Ascending aorta (tissue), 2 donors: ENCODE measurements around the gene UNC5B. TPM values are rescaled to one million over a fixed set of nuclear protein-coding genes. Genes with fewer than 3 reads are reported as not detected.

Experiments
- DNase-seq, 2 donors: peaks; one replicate each; pipeline ENCODE4 v3.0.0-alpha.2; 2019; ENCODE audit warnings: low spot score in 2 of 2
- H3K27ac ChIP-seq, 2 donors: fragments of 200-600 bp; sonication (generic); one replicate each; pipeline ENCODE4 v1.5.1; 2016 to 2017; ENCODE audit warnings: mild to moderate bottlenecking in 1 of 2
- H3K27me3 ChIP-seq: fragments of 200-600 bp; sonication (generic); one replicate; pipeline ENCODE4 v1.5.1; 2017
- H3K36me3 ChIP-seq, 2 donors: fragments of 200-600 bp; sonication (generic); one replicate each; pipeline ENCODE4 v1.5.1; 2016
- H3K4me1 ChIP-seq, 2 donors: fragments of 200-600 bp; sonication (generic); one replicate each; pipeline ENCODE4 v1.5.1; 2016 to 2017; ENCODE audit warnings: mild to moderate bottlenecking in 1 of 2
- H3K4me3 ChIP-seq, 2 donors: fragments of 200-600 bp; sonication (generic); one replicate each; pipeline ENCODE4 v1.5.1; 2016 to 2017; ENCODE audit warnings: mild to moderate bottlenecking in 1 of 2
- H3K9me3 ChIP-seq, 2 donors: fragments of 200-600 bp; sonication (generic); one replicate each; pipeline ENCODE4 v1.5.1; 2016
- CTCF ChIP-seq, 3 experiments: fragments of 200-600 bp in 2 of 3; fragments of 450-650 bp in 1 of 3; sonication (generic) in 2 of 3; IDR thresholded peaks; one replicate each; pipeline ENCODE4 v1.5.1; 2016 to 2019; ENCODE audit warnings: antibody characterized with exemption in 3 of 3, mild to moderate bottlenecking in 1 of 3, moderate library complexity in 1 of 3
- intact Hi-C: fragments of 100-400 bp; cut with DNase I; formaldehyde crosslinking; loops from one replicate; pipeline ENCODE4 v1.15.1; 2023
- total RNA-seq: library from RNA; depleted of rRNA; stranded (reverse); fragments of >200 nt; gene quantifications from one replicate; pipeline ENCODE4 v1.1.0, GENCODE V29; 2016

UNC5B gene
- total RNA-seq, 1 donor from 2014 or later: 42.4 TPM

DNA sequence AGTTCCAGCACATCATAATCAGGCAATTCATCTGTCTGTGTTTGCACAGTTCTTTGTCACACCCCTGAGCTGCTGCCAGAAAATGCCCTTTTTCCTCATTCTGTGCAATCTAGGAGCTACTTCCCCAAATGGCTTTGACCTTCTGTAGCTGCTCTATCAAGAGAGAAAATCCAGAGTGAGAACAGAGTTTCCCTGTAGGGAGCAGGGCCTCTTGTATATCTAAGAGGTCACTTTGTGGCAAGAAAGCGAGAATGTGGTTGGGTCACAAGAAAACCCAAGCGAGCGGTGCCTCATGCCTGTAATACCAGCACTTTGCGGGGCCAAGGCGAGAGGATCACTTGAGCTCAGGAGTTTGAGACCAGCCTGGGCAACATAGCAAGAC, 131.0 kb downstream of the UNC5B start:
- no peak for DNase-seq
- Histone ChIP-seq H3K4me3 (no peak overlapping the region), H3K4me1 (no peaks in the 10 kb centered on the region), H3K27me3 (no peaks in the 10 kb centered on the region), H3K27ac (no peak overlapping the region), H3K9me3 (no peaks in the 10 kb centered on the region), H3K36me3 (peaks cover 3 to 7% of the 10 kb centered on the region in 2 donors)
- intact Hi-C loops: no loop called here
- no peak for TF ChIP-seq CTCF (IDR thresholded peaks at IDR 0.05)

DNA sequence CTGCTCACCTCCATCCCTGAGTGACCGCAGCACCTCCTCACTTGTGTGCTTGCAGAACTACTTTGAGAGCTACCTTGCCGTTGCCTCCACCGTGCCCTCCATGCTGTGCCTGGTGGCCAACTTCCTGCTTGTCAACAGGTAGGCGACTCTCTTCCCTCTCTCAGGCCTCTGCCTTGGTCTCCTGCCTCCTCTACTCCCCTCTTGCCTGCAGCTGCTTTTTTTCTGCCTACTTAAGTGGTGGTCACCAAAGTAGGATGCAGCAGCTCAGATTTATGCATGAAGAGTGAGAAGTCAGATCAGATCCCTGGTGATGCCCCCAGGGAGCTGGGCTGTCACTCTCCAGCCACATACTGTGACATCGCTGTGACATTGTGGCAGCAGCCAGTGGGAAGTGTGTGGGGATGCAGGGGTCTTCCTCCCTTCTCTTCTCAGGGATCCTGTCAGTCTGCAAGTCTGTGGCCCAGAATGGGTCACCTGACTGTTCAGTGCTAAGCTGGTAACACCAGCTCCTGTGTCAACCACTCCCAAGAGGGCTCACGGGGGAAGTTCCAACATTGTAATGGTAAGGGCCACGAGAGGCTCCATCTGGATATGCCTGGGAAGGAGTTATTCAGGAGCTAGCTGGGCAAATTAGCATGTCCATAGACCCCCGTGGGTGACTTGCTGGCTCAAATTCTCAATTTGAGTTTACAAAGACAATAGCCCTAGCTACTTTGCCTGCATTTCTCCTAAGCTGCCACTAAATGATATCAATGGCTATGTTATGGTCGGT, 132.0 kb downstream of the UNC5B start:
- Histone ChIP-seq H3K27me3 (no peaks in the 10 kb centered on the region), H3K27ac (no peak overlapping the region), H3K36me3 (peaks cover 0 to 4% of the 10 kb centered on the region in 2 donors), H3K4me3 (no peak overlapping the region), H3K9me3 (no peaks in the 10 kb centered on the region), H3K4me1 (no peaks in the 10 kb centered on the region)
- intact Hi-C loops: no loop called here
- no peak for DNase-seq
- TF ChIP-seq CTCF (IDR thresholded peaks at IDR 0.05): no peak

DNA sequence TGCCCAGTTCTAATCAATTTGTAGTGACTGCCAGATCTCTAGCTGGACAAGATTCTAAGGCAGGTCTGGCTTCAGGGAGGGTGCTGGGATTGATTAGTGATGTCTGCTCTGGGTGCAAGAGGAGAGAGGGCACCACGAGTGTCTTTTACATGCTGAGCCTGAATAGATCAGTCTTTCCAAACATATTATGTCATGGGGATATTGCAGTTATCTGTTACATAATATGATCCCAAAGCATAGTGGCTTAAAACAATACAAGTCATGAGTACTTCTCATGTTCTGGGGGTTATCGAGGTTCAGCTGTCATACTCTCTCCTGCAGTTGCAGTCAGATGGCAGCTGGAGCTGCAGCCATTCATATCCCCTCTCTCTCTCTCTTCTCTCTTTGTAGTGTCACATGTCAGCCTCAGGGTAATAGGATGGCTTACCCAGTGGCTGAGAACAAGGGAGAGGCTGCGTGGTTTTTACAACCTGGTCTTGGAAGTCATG, 132.7 kb downstream of the UNC5B start:
- H3K9me3 ChIP-seq: no peaks in the 10 kb centered on the region
- no peak overlapping the region for H3K27ac ChIP-seq
- intact Hi-C loops: no loop called here
- H3K4me1 ChIP-seq: no peaks in the 10 kb centered on the region
- H3K36me3 ChIP-seq: no peaks in the 10 kb centered on the region
- no peaks in the 10 kb centered on the region for H3K27me3 ChIP-seq
- no peak for TF ChIP-seq CTCF (IDR thresholded peaks at IDR 0.05)
- H3K4me3 ChIP-seq: no peak overlapping the region
- DNase-seq: no peak

GRCh38 chr10:71345694-71346093, 133.3 kb downstream of the UNC5B start:
- H3K4me3 ChIP-seq: no peak overlapping the region
- TF ChIP-seq CTCF (IDR thresholded peaks at IDR 0.05): no peak
- H3K27ac ChIP-seq: no peak overlapping the region
- no peaks in the 10 kb centered on the region for H3K4me1 ChIP-seq
- intact Hi-C loops: no loop called here
- H3K9me3 ChIP-seq: no peaks in the 10 kb centered on the region
- no peaks in the 10 kb centered on the region for H3K27me3 ChIP-seq
- no peaks in the 10 kb centered on the region for H3K36me3 ChIP-seq
- no peak for DNase-seq

- Histone ChIP-seq H3K9me3 (no peaks in the 10 kb centered on the region), H3K4me3 (no peak overlapping the region), H3K27me3 (no peaks in the 10 kb centered on the region), H3K27ac (no peak overlapping the region), H3K36me3 (peaks cover 0 to 3% of the 10 kb centered on the region in 2 donors), H3K4me1 (no peaks in the 10 kb centered on the region)
- intact Hi-C loops: no loop called here
- TF ChIP-seq CTCF (IDR thresholded peaks at IDR 0.05): no peak
- no peak for DNase-seq
These were observed 134.4 kb downstream of the UNC5B start for GRCh38 chr10:71346731-71347130.
